Heart right ventricle (tissue), 16 donors: ENCODE results near the gene DOCK4. TPM values are rescaled to one million over a fixed set of nuclear protein-coding genes. Genes with fewer than 3 reads are reported as not detected.

ENCODE experiments used
- ATAC-seq, 8 donors: fragments of 200-7000 bp; cut with Tn5 transposase; one replicate each; pipeline ENCODE4 v1.9.1; 2020; ENCODE audit warnings: mild to moderate bottlenecking in 8 of 8, moderate library complexity in 8 of 8, moderate number of reproducible peaks in 1 of 8
- DNase-seq, 2 donors: peaks; one replicate each; pipeline ENCODE4 v3.0.0-alpha.2; 2020
- H3K27ac ChIP-seq, 10 donors: fragments of 200-600 bp; sonication (generic) in 2 of 10; one replicate each; pipeline versions ENCODE4 v1.5.0 to v1.8.0; 2020 to 2022; ENCODE audit warnings: mild to moderate bottlenecking in 3 of 10
- H3K27me3 ChIP-seq, 7 donors: fragments of 200-600 bp; one replicate each; pipeline ENCODE4 v1.8.0; 2021 to 2022; ENCODE audit warnings: mild to moderate bottlenecking in 2 of 7
- H3K36me3 ChIP-seq, 9 donors: fragments of 200-600 bp; sonication (generic) in 1 of 9; one replicate each; pipeline versions ENCODE4 v1.5.0 to v1.8.0; 2020 to 2022; ENCODE audit warnings: mild to moderate bottlenecking in 2 of 9
- H3K4me1 ChIP-seq, 9 donors: fragments of 200-600 bp; sonication (generic) in 1 of 9; one replicate each; pipeline versions ENCODE4 v1.5.0 to v1.8.0; 2020 to 2022; ENCODE audit warnings: mild to moderate bottlenecking in 4 of 9
- H3K4me3 ChIP-seq, 10 donors: fragments of 200-600 bp; sonication (generic) in 2 of 10; one replicate each; pipeline versions ENCODE4 v1.5.0 to v1.8.0; 2020 to 2022; ENCODE audit warnings: mild to moderate bottlenecking in 7 of 10, moderate library complexity in 2 of 10
- H3K9me3 ChIP-seq, 11 donors: fragments of 200-600 bp in 10 of 11; sonication (generic) in 2 of 11; one replicate each; pipeline versions ENCODE4 v1.5.0 to v1.8.0; 2013 to 2022; ENCODE audit warnings: mild to moderate bottlenecking in 2 of 11, control low read depth in 1 of 11, moderate library complexity in 1 of 11
- WGBS, 2 donors: extraction: QIAGEN DNeasy Blood & Tissue Kit; methylation state at CpG; one replicate each; pipeline ENCODE4 v1.1.7; 2013; ENCODE audit warnings: inconsistent platforms in 1 of 2; 5-methylcytosine and 5-hydroxymethylcytosine counted together
- intact Hi-C, 10 donors: fragments of 100-400 bp; cut with DNase I; formaldehyde crosslinking; loops; one replicate each; pipeline versions ENCODE4 v1.11.1 to v1.14.2; 2022
- polyA plus RNA-seq, 2 donors: library from polyadenylated mRNA; stranded (reverse); fragments of 200-250 nt; gene quantifications; one replicate each; pipeline ENCODE4 v1.2.3, GENCODE V29; 2013
- total RNA-seq, 10 donors: library from RNA; stranded (reverse); fragmentation: NEBNext Ultra II Directional in 3 of 10; extraction: Animal tissue kit (Norgen Biotek cat#: 25700) in 3 of 10; gene quantifications; one replicate each; pipeline versions ENCODE4 v1.2.1 to v1.2.4, GENCODE V29; 2021 to 2023
- TF ChIP-seq, protein P1 (sequence below), 9 donors: fragments of 200-600 bp; sonication (generic) in 2 of 9; IDR thresholded peaks; one replicate each; pipeline versions ENCODE4 v1.5.0 to v1.8.0; 2021 to 2022; ENCODE audit warnings: antibody characterized with exemption in 9 of 9, mild to moderate bottlenecking in 5 of 9, moderate library complexity in 1 of 9
- donor health status: Arrhythmogenic right ventricular cardiomyopathy.
- donor health status: ischemic (EF 13 %, LVEDD 7.1; RV severe dilation, severe dysfunction).
- donor health status: healthy with polysubstance abuse.
- donor health status: DM: no; HTN: yes; CAD: no.
- donor health status: DM: no; HTN: no; CAD: no.
- donor health status: ischemic (EF 25% LVEDD 6.9; RV normal size, moderate dysfunction).
- donor health status: ischemic (EF 25% LVEDD 5.7; RV mildly dilated, moderate dysfunction).
- donor health status: healthy.
- donor health status: DM: yes; HTN: yes; CAD: no.
- donor health status: Ischemic cardiomyopathy.
- donor health status: ischemic (EF 35%, LVEDD 5.7; RV mildly dilated, moderate dysfunction).
- donor health status: nonischemic (EF 11% LVEDD 7.7; RV severe dilation, severe dysfunction).
- donor health status: DM: yes; HTN: yes; CAD: no.
- donor health status: PGD.
- donor health status: ischemic (EF 29% LVEDD 5.4; RV normal size, mild dysfunction).
- donor health status: nonischemic (EF 23%, LVEDD 6.1; RV moderate dilation, normal function).

The DOCK4 gene
- total and polyA plus RNA-seq, 12 donors: 2.6 to 26.8 (median 14.7) TPM

DNA sequence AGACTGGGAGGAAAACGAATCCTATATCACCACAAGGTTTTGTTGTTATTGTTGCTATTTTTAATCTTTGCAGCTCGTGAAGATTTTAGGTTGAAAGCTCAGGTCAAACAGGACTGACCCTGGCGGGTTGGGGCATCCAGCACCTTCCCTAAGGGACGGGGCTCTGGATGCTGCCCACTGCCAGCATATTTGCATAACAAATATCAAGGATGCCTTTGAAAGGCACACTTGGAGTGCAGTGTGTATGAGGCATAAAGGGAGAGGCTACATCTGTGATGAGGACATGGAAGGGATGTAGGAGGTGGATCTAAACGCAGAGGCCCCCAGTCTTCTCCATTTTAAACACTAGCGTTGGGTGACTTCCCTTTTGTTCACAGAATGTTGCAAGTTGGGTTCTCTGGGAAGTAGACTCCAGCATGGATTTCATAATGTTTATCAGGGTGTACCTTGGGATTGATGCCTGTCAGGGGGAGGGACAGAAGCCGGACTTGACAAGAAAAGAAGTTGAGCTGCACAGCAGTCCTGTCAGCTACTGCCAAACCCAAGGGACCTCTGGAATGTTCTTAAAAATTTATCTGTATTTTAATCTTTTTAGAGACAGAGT, 462.9 kb downstream of the DOCK4 start:
- TF ChIP-seq, protein P1, sequence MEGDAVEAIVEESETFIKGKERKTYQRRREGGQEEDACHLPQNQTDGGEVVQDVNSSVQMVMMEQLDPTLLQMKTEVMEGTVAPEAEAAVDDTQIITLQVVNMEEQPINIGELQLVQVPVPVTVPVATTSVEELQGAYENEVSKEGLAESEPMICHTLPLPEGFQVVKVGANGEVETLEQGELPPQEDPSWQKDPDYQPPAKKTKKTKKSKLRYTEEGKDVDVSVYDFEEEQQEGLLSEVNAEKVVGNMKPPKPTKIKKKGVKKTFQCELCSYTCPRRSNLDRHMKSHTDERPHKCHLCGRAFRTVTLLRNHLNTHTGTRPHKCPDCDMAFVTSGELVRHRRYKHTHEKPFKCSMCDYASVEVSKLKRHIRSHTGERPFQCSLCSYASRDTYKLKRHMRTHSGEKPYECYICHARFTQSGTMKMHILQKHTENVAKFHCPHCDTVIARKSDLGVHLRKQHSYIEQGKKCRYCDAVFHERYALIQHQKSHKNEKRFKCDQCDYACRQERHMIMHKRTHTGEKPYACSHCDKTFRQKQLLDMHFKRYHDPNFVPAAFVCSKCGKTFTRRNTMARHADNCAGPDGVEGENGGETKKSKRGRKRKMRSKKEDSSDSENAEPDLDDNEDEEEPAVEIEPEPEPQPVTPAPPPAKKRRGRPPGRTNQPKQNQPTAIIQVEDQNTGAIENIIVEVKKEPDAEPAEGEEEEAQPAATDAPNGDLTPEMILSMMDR (IDR thresholded peaks at IDR 0.05): no peak
- Histone ChIP-seq H3K36me3 (peaks cover 0 to 69% (median 4%) of the 10 kb centered on the region in 9 donors), H3K27me3 (no peaks in the 10 kb centered on the region), H3K9me3 (no peaks in the 10 kb centered on the region), H3K4me1 (peaks cover 0 to 3% (median 0%) of the 10 kb centered on the region in 9 donors), H3K4me3 (no peak overlapping the region), H3K27ac (no peak overlapping the region)
- 89% methylated on average over 7 of the region's 7 CpGs for WGBS, 2 donors
- DNase-seq (no peak), ATAC-seq (no peak)
- intact Hi-C loops: loop anchor here in 4 of 10 donors (5.0 to 10.0 kb wide), 5 partner anchors 669 to 1671 kb away; no protein-coding TSS in a partner anchor

DNA sequence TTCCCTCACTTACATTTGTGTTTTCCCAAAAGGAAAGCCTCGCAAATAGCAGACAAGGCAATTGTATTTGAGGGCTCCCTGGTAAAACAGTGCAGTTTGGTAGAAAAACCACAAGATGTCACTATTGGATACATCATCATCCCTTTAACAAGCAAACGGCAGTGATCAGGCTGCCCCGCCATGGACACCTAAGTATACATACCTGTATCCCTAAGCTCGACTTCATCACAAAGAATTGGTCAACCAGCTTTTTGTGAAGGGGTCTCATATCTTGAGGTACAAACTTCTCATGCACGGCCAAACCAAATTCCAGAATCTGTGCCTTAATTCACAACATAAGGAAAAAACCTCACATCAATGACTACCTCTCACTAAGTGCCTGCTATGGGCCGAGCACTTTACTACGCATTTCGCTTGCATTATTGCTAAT, 464.4 kb downstream of the DOCK4 start:
- ATAC-seq: peak in 7 of 8 donors; percentile 34 to 76 (median 64)
- intact Hi-C loops: loop anchor here in 4 of 10 donors (5.0 to 10.0 kb wide), 5 partner anchors 670 to 1673 kb away; no protein-coding TSS in a partner anchor
- Histone ChIP-seq H3K36me3 (peaks cover 0 to 76% (median 4%) of the 10 kb centered on the region in 9 donors), H3K9me3 (no peaks in the 10 kb centered on the region), H3K27ac (no peak overlapping the region), H3K4me1 (peaks cover 0 to 3% (median 0%) of the 10 kb centered on the region in 9 donors), H3K27me3 (no peaks in the 10 kb centered on the region), H3K4me3 (no peak overlapping the region)
- DNase-seq: peak in 1 of 2 donors; percentile 24
- TF ChIP-seq, protein P1 (IDR thresholded peaks at IDR 0.05): peak; percentile 31 to 76 (median 63)
- WGBS, 2 donors: 40 to 52% methylated on average over 8 of the region's 8 CpGs

DNA sequence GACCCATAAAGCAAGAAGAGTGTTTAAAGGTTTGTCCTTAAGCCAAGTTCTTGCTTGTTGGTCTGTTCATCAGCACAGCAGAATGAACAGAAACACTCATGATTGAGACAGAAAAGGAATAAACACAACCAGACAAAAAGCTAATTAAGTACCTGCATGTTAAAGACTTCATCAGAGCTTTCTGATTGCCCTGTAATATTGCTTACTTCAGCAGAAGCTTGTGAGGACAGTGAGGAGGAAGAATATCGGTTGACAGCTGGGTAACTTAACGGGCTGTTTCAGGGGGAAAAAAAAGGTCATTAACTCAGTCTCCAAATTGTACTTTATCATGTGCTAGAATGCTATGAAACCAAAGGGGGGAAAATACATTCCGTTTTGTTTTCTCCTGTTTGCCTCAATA, 465.3 kb downstream of the DOCK4 start:
- WGBS, 2 donors: 95 to 96% methylated on average over 3 of the region's 3 CpGs
- intact Hi-C loops: loop anchor here in 4 of 10 donors (5.0 to 10.0 kb wide), 5 partner anchors 671 to 1674 kb away; no protein-coding TSS in a partner anchor

DNA sequence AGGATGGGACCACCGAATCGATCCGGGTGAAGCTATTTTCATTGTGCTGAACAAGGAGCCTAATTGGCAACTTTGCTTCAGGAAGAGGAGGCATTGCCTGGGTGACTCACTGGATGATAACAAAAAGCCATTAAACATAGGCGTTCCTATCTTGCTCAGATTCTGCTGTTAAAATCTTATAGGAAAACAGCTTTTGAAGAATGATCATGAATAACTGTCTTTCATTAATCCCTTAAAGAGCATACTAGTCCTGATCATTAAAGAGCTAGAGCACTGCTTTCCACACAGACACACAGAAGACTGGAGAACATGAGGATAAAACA, 469.7 kb downstream of the DOCK4 start:
- TF ChIP-seq, protein P1 (IDR thresholded peaks at IDR 0.05): no peak
- ATAC-seq (no peak), DNase-seq (no peak)
- WGBS, 2 donors: 47 to 56% methylated on average over 4 of the region's 4 CpGs
- Histone ChIP-seq H3K4me3 (no peak overlapping the region), H3K4me1 (peaks cover 0 to 16% (median 11%) of the 10 kb centered on the region in 9 donors), H3K27me3 (no peaks in the 10 kb centered on the region), H3K27ac (no peak overlapping the region), H3K9me3 (no peaks in the 10 kb centered on the region), H3K36me3 (peaks cover 0 to 88% (median 0%) of the 10 kb centered on the region in 9 donors)
- intact Hi-C loops: loop anchor here in 7 of 10 donors (5.0 to 10.0 kb wide), 7 partner anchors 172 to 1892 kb away; partner anchors contain the start of genes LRRN3 (in 7 of the 7) and IMMP2L (in 2 of the 7)

More for the DNA sequence above, 465.3 kb downstream of the DOCK4 start:
- no peak for ATAC-seq
- no peak for DNase-seq
- Histone ChIP-seq H3K27me3 (no peaks in the 10 kb centered on the region), H3K27ac (no peak overlapping the region), H3K9me3 (no peaks in the 10 kb centered on the region), H3K4me3 (no peak overlapping the region), H3K4me1 (peaks cover 0 to 7% (median 0%) of the 10 kb centered on the region in 9 donors), H3K36me3 (peaks cover 0 to 72% (median 4%) of the 10 kb centered on the region in 9 donors)
- TF ChIP-seq, protein P1 (IDR thresholded peaks at IDR 0.05): no peak
